GM21515 (cell line): ENCODE measurements around the gene USP11.

Experiments
- ATAC-seq: cut with Tn5 transposase; IDR thresholded peaks from one replicate; pipeline ENCODE4 v1.9.1; 2021; ENCODE audit not compliant: unreplicated experiment

The USP11 gene

GRCh38 chrX:47232803-47233332, at the start of gene USP11:
TSS of gene USP11 (plus strand) at chrX:47233009. CDS start at chrX:47233044, 35 bp downstream.
- peak; percentile 24 for ATAC-seq

GRCh38 chrX:47184486-47184885, 48.3 kb upstream of the USP11 start:
- no peak for ATAC-seq

GRCh38 chrX:47185241-47185640, 47.6 kb upstream of the USP11 start:
- no peak for ATAC-seq

GRCh38 chrX:47186096-47186740, 46.6 kb upstream of the USP11 start:
- ATAC-seq: no peak

GRCh38 chrX:47187106-47187677, 45.6 kb upstream of the USP11 start:
- ATAC-seq: no peak

GRCh38 chrX:47189906-47190305, 42.9 kb upstream of the USP11 start:
- ATAC-seq: no peak

- ATAC-seq: peak; percentile 55
These were observed 42.2 kb upstream of the USP11 start for GRCh38 chrX:47190445-47191269.

GRCh38 chrX:47191331-47191730, 41.5 kb upstream of the USP11 start:
- ATAC-seq: peak; percentile 31

GRCh38 chrX:47191806-47192401, 40.9 kb upstream of the USP11 start:
- no peak for ATAC-seq

- peak; percentile 51 for ATAC-seq
These were observed 39.2 kb upstream of the USP11 start, which contains the start of gene UBA1 for GRCh38 chrX:47193475-47194193. TSS of gene UBA1 (plus strand) at chrX:47193829. CDS start at chrX:47198803, 4,974 bp downstream.

GRCh38 chrX:47194194-47194787, 38.5 kb upstream of the USP11 start:
- ATAC-seq: no peak

- no peak for ATAC-seq
These were observed 36.7 kb upstream of the USP11 start for GRCh38 chrX:47196098-47196497.

GRCh38 chrX:47197526-47197925, 35.3 kb upstream of the USP11 start:
- no peak for ATAC-seq

GRCh38 chrX:47198026-47198686, 34.7 kb upstream of the USP11 start:
- no peak for ATAC-seq

GRCh38 chrX:47198687-47199080, 34.1 kb upstream of the USP11 start:
- ATAC-seq: no peak

- no peak for ATAC-seq
These were observed 33.5 kb upstream of the USP11 start for GRCh38 chrX:47199286-47199685.

GRCh38 chrX:47200385-47201150, 32.2 kb upstream of the USP11 start:
- no peak for ATAC-seq

GRCh38 chrX:47201345-47201944, 31.4 kb upstream of the USP11 start:
- no peak for ATAC-seq

- ATAC-seq: no peak
These were observed 30.5 kb upstream of the USP11 start for GRCh38 chrX:47202316-47202715.
